Fibroblast of skin of abdomen (primary cell): ENCODE data around the gene MACROD1.

Experiments used
- DNase-seq: peaks from one replicate; pipeline ENCODE4 v3.0.0-alpha.2; 2013

The MACROD1 gene

DNA sequence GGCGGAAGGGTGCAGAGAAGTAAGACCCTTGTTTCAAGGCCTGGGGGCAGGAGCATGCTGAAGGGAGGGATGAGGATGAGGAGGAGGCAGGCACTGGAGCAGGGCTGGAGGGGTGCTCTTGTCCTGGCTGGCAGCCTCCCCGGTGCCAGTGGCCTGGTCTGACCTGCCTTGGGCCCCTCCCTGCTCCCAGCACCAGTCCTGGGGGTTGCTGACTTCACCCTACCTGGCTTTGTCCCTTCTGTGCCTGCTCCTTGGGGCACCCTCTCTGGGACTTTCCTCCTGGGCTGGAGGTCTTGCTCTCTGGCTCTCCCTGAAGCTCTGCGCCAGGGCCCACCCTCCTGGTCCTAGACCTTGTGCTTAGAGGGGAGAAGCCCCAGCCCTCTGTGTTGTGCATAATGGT, 134.9 kb downstream of the MACROD1 start:
- DNase-seq: no peak

DNA sequence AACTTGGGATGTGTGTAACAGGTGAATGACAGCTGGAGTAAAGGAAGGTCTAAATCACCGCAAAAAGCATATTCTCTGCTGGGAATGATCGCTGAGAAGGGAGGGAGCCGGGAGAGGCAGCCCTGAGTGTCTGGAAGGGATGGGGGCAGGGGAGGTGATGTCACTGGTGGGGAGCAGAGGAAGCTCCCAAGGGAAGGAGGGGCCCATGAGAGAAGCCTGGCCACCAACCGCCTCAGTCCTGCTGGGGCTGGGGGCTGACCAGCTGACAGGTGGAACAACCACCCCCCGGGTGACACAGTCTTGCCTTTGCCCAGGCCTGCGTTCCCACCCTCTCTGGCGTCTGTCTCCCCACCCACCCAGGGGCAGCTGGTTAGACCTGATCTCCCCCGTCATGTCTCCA, 136.1 kb downstream of the MACROD1 start:
- DNase-seq: no peak

DNA sequence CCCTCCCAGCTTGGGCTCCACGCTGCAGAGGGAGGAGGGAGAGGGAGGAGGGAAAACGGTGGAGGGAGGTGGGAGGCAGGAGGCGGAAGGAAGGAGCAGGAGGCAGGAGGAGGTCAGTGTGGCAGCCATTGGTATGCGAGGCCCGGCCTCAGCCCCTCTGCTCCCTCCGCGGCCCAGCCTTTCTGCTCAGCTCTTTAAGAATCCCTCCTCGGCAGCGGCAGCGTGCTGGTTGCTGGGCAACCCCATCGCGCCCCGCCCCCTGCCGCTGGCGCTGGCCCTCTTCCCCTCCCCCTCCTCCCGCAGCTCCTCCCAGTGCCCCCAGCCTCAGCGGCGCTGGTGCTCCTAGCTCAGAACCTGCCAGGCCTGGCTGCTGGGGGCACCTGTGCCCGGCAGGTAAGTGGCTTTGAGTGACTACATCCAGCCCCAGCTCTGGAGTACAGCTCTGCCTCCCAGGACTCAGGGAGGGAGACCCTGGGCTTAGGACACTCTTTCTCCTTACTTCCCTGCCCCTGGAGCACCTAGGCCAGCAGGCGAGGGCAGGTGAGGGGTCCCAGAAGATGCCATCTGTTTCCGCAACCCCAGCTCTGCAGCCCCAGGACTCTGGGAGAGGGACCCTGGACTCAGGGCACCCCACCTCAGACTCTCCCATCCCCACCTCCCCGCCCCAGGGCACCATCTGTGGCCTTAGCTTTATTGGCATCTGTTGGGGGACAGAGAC, 137.4 kb downstream of the MACROD1 start:
- DNase-seq: peak; percentile 32

DNA sequence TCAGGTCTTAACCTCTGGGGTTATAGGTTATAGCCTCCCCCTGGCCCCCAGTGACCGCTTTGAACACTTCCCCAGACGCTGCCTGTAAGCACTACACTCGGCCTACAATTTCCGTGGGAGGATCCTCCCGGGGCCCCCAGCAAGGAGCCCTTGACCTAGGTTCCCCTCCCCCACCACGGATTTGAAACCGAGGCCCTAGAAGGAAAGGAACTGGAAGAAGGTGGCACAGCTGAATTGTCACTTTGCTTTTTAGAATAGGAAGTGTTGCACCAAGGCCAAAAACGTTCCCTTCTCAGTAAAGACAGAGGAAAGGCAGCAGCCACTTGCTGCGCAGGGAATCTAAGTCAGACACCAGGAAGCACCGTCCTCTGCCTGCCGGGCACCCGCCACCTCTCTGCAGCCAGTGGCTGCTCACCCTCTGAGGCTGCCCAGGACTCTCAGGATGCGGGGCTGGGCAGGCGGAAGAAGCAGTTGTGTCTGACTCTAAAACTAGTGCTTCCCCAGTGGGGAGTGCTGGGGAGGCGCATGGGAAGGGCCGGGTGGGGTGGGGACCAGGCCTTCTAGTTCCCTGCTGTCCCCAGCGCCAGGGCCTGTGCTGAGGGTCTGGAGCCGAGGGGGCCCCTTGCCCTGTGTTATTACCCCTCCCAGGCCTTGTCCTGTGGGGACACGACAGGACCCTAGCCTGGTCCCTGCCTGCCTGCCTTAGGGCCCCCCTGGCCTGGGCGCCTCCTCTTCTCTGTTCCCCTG, 138.1 kb downstream of the MACROD1 start:
- DNase-seq: no peak

DNA sequence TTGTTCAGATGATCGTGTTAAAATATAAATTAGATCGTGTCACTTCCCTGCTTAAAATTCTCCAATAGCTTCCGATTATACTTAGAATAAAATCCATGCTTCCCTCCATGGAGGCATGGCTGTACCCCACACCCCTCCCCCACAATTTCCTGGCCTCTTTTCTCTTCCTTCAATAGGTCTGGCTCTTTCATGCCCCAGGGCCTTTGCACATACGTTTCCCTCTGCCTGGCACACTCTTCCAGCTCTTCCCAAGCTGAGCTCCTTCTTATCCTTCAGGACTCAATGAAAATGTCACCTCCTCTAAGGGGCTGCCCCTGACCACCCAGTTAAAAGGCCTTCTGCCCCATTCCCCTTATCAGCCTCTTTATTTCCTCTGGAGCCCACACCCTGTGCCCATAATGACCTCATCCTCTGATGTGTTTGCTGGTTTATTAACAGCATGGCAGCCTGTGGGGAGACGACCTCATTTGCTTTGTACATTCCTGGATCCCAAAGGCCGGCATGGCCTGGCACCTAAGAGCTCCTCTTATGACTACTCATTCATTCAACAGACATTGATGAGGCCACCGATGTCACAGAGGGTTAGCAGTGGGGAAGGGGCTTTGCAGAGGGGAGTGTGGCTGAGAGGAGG, 139.2 kb downstream of the MACROD1 start:
- DNase-seq: no peak

DNA sequence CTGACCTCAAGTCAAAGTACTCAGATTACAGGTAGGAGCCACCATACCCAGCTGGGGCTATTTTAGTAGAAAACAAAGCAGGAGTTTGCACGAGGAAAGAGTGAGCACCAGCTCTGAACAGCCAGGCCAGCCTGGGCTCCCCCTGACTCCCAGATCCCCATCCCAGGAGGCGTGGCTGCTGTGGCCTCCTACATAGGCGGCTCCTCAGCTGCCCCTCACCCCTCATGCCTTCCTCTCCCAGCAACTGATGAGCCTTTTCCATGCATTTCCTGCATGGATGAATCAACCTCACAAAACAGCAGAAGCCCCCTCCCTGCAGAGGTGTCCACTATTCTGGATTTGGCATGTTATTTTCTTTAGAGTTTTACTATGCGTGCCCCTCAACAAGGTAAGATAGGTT, 140.7 kb downstream of the MACROD1 start:
- DNase-seq: no peak

DNA sequence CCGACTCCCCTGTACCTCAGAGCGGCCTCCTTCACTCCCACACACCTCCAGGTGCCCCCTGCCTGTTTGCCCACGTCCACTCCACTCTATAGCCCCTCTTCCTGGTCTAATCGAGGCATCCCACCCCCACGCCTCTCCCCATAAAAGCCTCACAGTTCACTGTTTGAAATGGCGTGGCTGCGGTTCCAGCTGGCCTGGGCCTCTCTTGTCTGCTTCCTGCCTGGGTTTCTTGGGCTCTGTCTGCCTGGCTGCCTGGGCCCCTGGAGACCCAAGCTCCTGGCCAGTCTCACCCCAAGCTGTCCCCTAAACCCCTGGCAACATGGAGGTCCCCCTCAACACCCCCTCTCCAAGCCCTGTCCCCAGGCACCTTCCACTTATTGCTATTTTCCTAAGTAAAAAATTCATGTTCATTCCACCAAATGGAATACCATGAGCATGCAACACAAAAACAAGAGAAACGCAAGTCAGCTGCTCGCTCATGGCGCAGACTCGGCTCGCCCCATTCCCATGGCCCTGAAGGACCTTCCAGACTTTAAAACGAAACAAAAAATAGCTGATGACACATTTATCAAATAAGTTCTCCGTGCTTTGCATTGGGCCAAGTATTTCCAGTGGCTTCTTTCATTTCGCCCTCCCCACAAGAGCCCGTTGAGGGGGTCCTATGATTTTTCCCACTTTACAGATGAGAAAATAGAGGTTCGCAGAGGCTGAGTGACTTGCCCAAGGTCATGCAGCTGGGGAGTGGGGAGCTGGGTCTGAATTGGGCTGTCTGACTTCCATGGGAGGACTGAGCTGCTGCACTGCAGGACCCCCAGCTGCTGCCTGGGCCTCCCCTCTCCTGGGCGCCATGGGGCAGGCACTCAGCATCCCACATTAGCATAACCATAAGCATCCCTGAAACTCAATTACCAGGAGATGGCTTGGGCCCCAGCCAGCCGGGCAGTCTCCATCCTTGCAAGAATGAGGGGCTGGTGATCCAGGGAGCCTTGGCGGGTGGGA, 141.9 kb downstream of the MACROD1 start:
- DNase-seq: no peak

DNA sequence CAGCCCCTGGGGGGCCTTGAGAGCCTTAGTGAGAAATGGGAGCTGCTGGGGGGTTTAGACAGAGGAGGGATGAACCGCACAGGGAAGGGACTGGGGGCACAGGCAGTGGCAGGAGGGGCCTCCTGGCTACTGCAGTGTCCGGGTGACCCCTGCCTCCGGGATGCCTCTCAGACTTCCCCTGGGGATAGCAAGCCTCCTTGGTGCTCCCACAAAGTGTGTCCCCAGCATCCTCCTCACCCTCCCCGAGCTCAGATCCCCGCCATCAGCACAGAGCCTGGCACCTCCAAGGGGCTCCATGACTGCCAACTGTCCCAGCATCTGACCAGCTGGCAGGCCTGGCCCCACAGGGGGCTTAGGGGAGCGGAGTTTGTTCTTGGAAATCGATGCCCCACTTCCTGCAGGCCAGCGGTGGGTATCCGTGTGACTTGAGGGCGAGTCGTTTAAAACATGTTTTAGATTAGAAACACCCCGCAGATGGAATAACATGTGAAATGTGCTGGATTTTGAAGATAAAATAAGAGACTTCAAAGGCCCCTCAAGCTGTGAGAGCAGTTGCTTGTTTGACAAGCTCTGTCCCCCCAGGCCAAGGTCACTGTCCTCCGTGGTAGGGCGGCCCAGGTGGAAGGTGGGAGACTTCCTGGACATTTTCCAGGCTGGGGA, 143.7 kb downstream of the MACROD1 start:
- no peak for DNase-seq

DNA sequence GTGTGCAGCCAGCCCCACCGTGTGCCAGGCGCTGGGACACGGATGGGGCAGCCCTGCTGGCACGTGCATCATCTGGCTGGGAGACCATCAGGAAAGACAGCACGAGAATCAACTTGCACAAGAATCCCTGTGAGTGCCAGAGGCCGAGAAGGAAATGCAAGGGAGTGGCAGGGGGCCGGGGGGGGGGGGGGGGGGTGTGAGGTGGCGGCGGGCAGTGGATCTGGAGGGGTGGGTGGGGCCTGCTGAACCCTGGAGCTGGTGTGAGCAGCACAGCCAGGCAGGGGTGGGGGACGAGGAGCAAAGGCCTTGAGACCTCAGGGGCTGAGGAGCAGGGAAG, 144.2 kb downstream of the MACROD1 start:
- no peak for DNase-seq

DNA sequence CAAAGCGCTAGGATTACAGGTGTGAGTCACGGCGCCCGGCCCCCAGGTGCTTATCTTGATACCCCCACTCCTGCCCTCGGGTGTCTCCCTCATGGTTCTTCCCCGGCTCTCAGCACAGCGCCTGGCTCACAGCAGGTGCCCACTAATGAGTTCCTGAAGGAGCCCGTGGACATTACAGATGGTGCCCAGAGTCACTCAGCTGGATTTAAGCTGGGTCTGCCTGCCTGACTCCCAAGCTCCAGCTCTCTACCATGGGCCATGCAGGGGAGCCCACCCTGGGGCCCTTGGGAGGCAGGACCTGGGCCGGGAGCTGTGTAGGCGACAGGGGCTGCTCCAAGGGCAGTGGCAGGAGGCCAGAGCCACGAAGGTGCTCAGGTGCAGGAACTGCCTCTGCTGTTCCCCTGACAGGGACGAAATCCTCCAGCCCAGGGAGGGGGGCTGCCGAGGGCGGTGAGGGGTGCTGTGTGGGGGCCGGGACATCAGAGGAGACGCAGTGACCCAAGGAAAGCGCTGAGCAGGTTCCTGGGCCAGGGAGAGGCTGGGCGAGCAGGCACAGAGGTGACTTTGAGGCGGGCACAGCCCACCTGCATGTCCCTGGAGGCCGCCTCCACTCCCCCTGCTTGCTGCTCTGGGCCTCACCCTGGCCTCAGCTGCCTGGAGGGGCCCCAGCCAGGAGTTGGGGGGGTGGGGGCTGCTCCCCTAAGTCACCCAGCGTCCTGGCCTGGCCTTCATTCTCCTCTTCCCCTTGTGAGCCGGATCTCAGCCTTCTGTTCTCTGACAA, 144.7 kb downstream of the MACROD1 start:
- no peak for DNase-seq

DNA sequence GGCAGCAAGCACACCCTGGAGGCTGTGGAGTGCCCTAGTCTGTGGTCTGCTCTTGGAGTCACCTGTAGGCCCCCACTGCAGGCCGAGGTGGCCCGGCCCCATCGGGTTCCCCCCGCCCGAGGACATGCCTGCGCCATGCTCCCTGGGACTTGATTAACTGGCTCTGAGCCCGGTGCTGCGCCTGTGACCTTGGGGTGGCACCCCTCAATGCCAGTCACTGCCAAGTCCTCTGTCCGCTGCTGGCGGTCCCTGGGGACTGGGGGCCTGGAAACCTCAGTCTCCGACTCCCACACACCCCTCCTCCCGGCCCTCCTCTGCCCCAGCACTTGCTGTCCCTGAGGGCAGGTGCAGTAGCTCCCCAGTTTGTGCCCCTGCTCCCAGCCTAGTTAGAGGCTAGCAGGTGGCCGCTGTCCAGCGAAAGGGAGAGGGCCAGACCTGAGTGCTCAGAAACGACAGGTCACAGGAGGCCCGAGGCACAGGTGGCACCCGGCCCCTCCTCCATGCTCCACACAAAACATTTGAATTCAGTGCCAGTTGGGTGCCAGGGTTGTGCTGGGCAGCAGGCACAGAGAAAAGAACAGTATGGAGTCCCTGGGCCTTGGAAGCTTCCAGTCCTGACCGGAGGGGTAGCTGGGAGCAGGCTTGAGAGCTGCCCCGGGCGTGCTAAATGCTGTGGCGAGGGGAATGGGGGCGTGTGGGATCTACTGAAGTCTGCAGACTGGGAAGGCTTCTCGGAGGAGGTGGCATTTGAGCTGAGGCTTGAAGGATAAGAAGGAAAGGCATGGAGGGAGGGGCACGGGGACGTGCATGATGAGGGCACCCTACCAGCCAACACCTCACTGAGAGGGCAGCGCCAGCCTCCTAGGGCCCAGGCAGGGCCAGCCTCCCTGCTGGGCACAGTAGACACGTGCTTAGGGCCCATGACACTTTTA, 146.5 kb downstream of the MACROD1 start:
- no peak for DNase-seq

DNA sequence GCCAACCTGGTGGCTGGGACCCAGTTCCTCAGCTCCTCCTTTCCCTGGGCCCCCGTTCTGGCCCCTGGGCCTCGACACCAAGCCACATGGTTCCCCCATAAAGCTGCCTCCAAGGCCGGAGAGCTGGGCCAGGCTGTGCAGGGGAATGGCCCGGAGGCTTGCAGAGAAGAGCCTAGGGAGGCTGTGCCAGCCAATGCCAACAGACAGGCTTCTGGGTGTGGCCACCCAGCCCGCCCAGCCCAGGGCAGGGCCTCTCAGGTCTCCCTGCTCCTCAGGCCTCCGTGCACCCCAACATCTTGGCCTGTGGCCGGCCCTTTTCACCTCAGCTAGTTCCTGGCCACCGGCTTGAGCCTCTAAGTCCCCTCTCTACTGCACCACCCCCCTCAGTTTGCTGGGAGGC, 147.6 kb downstream of the MACROD1 start:
- no peak for DNase-seq

DNA sequence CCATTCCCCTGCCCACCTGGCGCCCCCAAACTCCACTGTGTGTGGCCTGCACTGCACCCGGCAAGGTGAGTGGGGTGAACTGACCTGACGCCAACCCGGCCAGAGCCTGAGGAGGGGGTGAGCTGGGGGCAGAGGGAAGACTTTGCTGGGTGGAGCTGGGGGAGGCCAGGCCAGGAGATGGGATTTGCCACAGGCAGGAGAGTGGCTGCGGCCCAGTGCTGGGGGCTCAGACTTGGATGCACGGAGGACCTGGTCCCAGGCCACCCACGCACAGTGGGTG, 148.0 kb downstream of the MACROD1 start:
- no peak for DNase-seq

DNA sequence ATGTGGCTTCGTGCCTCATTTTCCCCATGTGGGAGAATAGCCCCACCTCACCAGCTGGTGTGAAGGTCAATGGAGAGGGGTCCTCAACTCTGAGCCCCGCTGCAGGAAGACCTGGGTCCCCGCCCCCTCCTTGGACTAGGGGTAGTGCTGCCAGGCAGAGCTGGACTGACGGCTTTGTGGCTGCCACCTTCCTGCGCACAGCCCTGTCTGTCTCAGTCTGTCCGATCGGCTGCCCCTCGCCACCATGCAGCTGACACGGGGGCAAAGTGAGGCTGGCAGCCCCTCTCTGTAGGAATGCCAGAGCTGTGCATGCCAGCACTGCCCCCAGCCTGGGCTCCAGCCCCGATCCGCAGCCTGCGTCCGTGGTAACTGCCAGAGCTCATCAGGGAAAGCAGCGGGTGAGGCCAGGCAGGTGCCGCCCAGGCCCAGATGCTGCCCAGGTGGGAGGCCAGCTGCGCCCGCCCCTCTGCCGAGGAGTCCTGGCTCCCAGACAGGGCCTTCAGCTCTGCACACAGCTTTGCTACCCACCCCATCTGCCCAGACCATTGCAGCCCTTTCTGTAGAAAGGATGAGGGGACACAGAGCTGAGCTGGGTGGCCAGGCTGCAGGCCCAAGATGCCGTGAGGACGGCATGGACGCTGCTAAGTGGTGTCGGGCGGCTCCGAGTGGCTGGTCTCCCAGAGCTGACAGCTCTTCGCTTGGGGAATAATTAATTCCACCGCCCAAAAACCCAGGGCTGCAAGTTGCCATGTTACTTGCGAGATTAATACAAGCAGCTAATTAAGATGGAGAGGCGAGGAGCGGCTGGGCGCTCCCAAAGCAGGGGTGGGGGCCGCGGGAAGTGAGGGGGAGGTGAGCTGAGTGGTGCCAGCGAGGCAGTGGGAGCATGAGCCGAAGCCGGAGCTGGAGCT, 149.7 kb downstream of the MACROD1 start:
- no peak for DNase-seq

DNA sequence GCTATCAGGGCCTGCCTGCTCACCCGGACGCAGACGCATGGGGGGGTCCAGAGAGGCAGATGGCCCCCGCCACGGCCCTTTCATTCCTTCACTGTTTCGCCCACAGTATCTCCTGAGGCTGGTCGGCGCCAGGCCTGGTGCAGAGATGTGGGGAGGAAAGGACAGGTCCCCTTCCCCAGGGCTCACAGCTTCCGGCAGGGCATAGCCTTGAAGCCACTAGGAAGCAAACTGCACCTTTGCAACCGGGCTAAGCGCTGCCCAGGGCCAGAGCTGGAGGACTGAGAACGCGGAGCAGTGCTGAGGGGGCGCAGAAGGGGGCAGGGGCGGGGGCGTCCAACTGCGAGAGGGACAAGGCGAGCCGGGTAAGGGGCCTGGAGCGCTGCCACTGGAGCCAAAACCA, 150.4 kb downstream of the MACROD1 start:
- DNase-seq: no peak

DNA sequence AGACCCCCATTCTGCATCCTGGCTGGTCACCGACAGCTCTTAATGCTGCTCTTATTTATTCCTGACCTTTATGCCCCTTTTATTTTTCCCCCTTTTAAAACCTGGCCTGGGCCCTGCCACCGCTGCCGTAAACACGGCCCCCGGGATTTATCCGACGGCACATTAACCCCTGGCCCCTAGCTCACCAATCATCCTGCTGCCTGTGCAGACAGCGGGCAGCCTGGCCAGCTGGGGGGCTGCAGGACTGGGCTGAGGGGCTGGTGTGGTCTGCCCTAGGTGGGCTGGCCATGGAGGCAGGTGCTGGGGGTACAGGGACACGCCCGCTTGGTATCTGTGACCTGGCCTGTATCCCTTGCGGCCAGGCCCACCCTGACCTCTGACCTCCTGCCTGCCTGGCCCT, 151.6 kb downstream of the MACROD1 start:
- no peak for DNase-seq

DNA sequence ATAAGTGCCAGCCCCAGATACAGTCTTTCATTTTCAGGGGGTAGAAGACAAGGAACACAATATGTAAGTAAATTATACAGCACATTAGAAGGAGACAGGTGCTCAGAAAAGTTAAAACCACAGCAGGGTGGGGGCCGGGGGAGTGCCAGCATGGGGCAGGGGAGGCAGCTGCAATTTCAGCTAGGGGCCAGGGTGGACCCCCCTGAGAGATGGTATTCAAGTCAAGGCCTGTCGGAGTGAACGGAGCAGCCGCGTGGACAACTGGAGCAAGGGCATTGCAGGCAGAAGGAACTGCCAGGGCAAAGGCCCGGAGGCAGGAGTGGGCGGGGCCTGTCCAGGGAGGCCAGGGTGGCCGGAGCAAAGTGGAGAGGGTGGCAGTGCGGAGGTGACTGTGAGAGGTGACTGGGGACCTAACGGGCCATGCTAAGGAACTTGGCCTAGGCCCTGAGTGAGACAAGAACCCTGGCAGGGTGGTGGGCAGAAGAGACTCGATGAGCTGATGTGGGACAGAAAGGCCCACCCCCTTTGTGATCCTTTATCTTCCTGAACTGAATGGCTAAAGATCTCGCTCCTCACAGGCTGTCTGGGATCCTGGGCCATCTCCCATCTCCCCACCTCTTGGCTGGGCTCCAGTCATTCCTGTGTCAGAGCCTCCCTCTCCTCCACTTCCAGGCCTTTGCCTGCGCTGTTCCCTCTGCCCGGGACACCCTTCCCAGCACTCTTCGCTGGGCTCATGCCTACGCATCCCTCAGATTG, 152.6 kb downstream of the MACROD1 start:
- DNase-seq: no peak

DNA sequence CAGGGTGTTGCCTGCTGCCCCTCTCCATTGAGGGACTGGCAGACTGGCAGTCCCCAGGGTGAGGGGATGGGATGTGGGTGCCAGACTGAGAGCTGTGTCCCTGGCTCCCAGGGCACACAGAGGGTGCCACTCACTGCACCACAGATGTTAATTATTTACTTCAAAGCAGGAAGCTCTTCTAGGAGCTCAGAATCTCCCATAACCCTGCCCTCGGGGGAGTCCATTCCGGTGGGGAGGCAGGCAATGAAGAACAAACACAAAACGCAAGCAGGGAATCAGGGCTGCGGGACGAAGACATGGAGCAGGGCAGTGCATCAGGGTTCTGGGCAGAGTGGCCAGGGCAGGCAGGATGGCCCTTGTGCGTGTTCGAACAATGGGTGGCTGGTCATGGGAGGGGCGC, 154.5 kb downstream of the MACROD1 start:
- no peak for DNase-seq

DNA sequence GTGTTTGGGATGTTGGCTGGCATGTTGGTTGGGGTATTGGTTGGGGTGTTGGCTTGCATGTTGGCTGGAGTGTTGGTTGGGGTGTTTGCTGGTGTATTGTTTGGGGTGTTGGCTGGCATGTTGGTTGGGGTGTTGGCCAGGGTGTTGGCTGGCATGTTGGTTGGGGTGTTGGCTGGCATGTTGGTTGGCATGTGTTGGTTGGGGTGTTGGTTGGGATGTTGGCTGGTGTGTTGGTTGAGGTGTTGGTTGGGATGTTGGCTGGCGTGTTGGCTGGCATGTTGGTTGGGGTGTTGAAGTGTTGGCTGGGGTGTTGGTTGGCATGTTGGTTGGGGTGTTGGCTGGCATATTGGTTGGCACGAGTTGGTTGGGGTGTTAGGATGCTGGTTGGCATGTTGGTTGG, 155.1 kb downstream of the MACROD1 start:
- no peak for DNase-seq
